HG02973 (cell line): ENCODE results near the gene SCAMP1.
"Not testable (repeated sequence)": the region's sequence is repeated elsewhere in the genome, so short reads cannot be mapped to it uniquely, and the experiment has no call there.

Experiments used
- ATAC-seq: cut with Tn5 transposase; IDR thresholded peaks from one replicate; pipeline ENCODE4 v1.9.1; 2021; ENCODE audit warnings: moderate library complexity; ENCODE audit not compliant: unreplicated experiment

SCAMP1 gene, protein sequence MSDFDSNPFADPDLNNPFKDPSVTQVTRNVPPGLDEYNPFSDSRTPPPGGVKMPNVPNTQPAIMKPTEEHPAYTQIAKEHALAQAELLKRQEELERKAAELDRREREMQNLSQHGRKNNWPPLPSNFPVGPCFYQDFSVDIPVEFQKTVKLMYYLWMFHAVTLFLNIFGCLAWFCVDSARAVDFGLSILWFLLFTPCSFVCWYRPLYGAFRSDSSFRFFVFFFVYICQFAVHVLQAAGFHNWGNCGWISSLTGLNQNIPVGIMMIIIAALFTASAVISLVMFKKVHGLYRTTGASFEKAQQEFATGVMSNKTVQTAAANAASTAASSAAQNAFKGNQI

DNA sequence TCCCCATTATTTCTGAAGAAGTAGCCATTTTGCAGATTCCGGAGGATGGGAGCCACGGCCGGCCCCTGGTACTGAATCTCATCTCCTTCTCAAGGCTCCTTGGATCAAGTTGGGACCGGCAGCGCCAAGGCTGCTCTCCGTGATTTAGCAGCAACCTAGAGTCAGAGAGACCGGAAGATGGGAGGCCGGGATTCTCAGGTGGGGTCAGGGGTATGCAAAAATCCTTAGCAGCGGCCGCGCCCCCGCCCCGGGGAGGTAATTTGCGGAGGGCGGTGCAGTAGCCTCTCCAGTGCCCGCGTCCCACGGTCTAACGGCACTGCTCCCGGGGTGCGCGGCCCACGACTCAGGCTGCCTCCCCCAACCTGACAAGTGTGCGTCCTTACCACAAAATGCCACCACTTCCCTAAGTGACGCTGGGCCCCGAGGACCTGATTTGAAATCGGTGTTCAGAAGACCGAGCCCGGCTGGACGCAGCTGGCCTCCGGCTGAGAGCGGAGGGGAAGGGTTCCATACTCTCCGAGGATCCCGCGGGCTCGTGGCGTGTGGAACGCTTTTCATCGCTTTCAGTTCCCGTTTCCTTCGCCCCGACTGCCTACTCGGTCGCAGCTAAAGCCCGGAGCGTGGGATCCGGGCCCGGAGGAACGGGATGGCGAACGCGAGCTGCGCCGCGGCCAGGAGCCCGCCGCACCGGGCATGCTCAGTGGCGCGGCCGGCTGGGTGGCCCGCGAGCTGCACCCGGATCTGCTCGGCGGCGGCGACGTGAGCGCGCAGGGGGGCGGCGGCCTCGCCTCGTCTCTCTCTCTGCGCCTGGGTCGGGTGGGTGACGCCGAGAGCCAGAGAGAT lies at the start of gene SCAMP1:
Gene SCAMP1, plus strand, starts transcription at position 787 of the 843 bp plus-strand sequence. Its CDS starts 55 bp downstream, at position 842.
- peak; percentile 77 for ATAC-seq

DNA sequence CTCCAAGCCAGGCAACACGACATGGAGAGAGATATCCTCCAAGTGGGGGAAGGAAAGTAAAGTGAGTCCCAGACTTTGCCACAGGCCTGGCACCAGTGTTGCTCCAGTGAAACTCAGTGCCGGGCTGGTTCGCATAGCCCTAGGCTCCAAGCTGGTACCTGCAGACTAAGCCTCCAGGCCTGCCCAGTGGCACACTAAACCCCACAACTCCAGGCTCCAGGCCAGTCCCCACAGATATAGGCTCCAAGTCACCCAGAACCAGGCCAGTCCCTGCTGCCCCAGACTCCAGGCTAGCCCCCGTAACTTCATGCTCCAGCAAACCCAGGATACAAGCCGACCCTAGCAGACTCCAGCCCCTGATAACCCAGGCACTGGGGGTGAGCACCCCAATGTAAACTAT lies 42.9 kb upstream of the SCAMP1 start:
- no peak for ATAC-seq

DNA sequence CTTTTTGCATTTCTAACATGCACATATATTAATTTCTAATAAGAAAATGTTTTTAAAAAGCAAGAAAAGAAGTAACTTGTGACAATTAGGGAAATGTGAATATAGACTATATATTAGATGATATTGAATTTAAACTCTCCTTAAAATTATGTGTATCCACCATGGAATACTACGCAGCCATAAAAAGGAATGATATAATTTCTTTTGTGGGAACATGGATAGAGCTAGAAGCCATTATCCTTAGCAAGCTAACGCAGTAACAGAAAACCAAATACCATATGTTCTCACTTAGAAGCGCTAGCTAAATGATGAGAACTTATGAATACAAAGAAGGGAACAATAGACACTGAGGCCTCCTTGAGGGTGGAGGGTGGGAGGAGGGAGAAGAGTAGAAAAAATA lies 42.1 kb upstream of the SCAMP1 start:
- ATAC-seq: no peak

DNA sequence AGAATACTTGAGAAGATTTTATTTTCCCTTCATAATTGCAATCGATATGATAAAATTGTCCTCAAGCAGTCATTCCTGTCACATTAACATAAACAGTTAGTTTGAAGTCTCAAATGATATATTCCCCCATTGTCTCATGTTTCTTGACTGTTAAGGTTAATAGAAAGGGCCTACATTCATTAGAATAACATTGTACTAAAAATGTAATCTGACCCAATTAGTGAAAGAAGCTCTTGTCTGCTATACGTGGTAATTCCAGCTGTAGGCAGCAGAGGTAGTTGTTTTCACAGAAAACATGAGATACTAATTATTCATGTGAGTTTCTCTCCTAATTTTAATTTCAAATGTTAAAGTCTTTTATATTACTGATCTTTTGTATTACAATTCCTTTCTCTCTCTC lies 40.0 kb upstream of the SCAMP1 start:
- ATAC-seq: no peak

DNA sequence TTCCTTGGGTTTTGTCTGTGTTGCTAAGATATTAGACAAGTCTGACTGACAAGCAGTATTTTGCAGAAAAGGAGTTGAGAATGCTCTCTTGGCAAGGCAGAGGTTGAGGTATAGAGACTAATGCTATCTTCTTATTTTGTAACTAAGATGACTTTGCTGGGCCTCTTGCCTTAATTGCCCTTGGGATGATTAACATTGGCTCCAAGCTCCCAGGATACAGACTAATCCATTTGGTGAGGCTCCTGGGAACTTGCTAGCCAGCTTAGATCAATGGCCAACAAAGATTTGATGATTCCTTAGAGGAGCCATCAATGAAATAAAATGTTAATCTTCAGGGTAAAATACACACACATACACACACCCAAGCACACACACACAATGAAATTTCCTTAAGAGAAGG lies 37.2 kb upstream of the SCAMP1 start:
- no peak for ATAC-seq

DNA sequence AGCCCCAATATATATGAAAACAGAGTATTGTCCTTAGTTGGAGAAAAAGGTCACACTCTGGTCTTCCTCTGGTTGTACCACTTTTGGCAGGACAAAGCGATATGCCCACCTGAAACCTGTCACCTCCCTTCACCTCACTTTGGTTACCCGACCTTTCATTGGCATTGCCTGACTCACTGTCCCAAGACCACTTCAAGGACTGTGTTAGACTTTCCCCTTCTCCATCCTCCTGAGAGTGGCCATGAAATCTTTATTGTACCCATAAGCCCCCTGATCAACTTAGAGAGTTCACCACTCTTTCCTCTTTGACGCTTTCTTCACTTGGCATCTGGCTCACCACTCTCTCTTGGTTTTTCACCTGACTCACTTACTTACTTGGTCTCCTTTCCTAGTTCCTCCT lies 33.5 kb upstream of the SCAMP1 start:
- no peak for ATAC-seq

DNA sequence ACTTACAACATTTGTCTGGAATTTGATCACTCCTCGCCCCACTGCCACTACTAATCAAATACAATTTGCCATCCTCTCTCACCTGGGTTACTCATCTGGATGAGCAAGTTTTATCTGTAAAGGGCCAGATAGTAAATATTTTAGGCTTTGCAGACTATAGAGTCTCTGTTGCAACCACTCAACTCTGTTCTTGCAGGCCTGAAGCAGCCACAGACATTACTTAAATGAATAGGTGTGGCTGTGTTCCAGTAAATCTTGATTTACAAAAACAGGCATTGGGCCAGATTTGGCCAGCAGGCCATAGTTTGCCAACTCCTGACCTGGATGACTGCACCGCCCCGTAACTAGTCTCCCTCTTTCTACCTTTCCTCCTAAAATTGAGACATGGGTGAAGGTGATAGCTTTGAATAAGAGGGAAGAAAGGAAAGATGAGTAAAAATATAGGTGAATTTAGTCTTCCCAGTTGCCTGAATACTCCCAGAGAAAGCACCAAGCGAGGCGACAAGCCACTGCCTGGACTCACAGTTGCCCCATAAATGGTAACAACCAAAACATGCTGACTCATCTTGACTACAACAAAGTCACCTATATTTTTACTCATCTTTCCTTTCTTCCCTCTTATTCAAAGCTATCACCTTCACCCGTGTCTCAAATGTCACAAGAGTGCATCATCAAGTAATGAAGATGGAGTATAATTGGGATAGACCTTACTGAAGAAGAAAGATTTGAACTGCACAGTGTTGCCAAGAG lies 32.5 kb upstream of the SCAMP1 start:
- no peak for ATAC-seq

DNA sequence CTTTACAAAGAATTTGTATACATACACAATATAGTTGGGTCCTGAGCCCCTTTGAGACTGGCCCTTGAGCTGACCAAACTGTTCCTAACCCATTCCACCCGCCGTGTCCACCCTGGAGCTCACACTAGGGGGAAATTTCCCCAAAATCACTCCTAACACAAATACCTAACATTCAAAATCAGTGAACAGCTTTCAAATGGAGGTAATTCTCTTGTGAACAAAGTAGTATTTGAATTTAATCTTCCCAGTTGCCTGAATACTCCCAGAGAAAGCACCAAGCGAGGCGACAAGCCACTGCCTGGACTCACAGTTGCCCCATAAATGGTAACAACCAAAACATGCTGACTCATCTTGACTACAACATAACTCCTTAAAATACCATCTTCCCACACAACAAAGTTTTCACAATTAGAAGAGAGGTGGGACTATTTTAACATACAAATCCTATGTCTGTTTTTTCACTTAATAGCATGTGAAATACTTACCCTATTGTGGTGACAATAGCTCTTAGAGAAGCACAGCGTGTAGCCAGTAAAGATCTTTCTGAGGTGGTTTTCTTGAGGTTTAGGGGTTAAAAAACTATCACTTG lies 31.7 kb upstream of the SCAMP1 start:
- ATAC-seq: no peak

DNA sequence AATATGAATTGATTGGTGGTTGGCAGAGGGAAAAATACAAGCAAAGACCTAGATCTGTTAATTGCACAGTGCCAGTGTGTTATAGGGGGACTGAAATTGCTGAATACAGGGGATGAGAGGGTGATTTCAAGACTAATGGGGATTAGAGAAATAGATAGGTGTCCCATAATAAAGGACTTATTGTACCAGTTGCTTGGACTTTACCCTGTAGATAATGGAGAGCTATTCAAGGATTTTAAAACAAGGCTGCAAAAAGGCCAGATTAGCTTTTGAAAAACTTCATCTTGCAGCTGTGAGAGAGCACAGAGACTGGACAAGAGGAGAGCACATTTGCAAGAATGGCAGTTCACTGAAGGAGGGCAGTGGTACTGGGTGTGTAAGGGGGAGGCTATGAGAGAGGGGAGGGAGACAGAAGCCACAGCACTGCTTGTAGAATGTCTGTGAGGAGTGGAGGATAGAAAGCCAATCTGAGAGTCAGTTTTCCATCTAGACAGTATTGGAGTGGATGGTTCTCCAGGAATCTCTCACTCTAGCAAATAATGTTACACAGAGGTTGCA lies 28.8 kb upstream of the SCAMP1 start:
- ATAC-seq: no peak

DNA sequence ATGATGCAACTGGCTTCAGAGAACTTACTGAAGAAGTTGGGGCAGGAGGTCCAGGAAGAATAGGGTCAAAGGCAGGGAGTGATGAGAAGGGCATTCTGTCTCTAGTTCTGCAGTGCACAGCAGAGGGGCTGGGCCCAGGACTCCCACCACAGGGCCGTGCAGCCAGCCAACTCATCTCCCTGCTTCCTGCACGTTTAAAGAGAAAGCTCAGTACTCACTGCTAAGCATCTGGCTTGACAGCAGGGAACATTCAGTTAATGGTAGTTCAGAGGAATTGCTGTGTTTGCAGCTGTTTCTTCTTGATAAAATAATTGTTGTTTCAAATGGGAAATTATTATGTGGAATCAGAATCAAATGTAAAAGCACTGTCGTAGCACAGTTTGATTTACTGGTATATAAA lies 25.6 kb upstream of the SCAMP1 start:
- no peak for ATAC-seq

DNA sequence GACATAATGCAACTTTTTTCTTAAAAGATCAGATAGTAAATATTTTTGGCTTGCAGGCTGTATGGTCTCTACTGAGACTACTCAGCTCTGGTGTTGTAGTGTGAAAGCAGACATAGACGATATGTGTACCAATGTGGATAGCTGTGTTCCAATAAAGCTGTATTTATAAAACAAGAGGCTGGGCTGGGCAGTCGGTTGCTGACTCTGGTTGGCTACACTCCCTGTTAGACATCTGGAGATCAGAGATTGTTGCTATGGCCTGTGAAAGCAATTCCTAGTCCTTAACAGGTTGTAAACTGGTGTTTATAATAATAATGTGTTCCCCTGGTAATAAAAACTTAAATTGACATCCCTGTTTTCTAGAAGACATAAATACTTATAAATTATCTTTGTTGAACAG lies 24.4 kb upstream of the SCAMP1 start:
- ATAC-seq: no peak

DNA sequence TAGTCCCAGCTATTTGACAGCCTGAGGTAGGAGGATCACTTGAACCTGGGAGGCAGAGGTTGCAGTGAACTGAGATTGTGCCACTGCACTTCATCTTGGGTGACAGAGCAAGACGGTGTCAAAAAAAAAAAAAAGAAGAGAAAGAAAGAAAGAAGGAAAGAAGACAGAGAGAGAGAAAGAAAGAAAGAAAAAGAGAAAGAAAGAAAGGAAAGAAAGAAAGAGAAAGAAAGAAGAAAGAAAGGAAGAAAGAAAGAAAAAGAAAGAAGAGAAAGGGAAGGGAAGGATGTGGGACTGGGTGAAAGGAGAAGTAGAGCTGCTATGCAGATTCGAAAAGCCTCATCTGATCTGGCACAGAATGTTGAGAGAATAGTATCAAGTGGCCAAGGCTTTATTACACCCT lies 23.7 kb upstream of the SCAMP1 start:
- ATAC-seq: no peak

DNA sequence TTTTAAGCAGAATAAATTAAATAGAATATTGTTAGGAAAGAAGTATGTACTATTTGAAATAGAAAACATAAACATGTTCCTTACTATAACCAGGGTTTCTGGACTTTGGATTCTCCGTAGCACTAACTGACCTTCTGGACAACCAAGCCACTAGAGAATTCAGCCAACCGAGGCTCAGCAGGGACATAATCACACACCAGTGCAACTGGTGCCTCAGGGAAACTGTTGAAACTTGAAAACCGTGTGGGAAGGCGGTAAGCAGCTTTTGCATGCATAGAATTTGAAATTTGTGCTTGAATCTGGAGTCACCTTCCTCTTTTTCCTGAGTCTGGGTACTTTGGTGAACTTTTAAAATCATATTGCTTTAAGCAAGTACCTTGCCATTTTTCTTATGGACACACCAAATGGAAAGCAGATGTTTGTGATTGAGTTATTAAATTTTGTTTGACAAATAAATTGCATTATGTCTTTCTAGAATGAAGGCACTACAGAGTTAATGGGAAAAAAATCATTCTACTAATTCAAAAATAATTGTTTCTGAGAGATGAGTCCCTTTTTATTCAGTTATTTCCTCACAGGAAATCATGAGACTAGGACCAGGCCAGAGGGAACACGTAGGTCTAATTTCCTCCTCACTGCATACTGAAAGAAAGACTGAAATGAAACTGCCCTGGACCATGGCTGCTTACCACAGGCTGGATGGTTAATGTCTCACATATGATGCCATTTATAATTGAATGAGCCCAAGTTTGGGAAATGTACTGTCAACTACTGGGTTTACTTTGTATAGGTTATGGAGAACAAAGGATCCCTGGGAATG lies 20.6 kb upstream of the SCAMP1 start:
- no peak for ATAC-seq

DNA sequence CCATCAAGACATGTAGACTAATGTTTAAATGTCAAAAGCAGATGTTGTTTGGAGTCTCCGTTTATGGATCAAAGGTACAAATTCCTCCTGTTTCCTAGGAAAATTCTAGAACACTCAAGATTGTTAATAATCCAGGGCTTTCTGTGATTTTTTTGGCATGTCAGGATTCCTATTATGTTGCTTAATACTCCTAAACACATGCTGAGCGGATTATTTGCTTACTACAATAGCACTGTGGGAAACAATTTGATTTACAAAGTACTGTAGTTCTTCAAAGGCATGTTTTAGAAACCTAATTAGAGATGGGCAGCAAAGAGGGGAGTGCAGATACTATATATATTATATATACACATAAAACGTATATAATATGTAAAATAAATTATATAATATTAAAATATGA lies 19.0 kb upstream of the SCAMP1 start:
- ATAC-seq: no peak

DNA sequence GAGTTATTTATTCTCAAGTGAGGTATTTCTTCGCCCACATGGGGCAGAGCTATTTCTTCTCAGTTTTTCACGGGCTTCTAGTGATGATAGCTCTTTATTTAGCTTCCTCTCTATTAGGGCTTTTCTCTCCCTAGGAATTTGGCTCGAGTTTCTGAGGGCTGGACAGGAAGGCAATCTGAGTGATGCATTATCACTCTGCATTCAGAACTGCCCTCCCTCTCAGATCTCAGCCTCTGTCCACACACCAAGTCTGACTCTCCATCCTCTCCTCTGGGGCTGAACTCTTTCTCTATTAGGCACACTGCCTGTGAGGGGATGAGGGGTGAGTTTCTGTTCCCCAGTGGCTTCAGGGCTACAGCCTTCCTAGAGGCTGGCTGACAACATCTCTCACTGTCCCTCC lies 14.9 kb upstream of the SCAMP1 start:
- ATAC-seq: no peak

DNA sequence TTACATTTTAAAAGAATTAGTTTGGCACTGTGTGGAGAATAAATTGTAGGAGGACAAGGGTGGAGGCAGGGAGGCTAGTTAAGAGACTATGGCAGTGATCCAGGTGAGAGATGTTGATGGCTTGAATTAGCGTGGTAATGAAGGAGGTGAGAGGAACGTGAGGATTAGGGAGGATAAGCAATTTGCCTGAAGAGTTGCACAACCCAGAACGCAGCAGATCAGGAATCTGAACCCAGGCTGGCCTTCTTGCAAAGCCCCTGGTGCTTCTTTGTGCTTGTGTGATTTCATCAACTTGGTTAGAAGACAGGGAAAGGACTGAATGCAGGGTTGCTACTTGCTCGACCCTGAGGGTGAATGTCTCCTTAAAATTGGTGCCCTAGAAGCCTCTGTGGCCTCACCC lies 6.9 kb upstream of the SCAMP1 start:
- no peak for ATAC-seq

DNA sequence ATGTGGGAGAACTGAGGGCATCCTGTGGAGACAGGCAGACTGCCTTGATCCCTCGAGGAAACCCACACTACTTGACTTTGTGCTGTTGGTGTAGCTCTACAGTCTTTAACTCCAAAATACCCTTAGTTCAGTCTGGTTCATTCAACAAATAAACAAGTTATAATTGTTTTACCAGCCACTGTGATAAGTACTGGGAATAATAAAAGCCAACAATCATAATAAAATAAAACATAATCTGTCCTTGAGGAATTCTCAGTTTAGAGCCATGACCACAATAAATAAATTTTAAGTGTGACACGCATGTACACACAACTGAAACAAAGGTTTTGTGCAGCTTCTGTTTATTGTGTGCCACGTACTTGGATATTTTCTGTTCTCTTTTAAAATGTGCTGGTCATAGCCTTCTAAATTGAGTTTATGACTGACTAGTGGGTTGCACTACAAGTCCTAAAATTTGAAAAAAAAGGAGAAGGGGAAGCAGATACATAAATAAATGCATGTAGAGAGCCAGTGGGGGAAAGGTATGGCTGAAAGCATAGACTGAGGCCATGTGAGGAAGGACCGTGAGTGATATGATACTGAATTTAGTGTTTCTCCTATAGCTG lies 6.2 kb upstream of the SCAMP1 start:
- no peak for ATAC-seq

DNA sequence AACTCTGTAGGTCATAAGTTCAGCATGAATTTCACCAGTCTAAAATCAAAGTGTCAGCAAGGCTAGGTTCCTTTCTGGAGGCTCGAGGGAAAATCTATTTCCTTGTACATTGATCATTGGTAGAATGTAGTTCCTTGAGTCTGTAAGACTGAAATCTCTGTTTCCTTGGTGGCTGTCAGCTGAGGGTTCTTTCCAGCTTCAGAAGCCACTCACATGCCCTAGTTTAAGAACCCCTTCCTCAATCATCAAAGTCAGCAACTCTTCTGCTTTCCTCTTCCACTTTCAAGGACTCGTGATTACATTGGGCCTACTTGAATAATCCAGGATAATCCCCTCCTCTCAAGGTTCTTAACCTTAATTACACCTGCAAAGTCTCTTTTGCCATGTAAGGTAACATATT lies 4.9 kb upstream of the SCAMP1 start:
- ATAC-seq: no peak

DNA sequence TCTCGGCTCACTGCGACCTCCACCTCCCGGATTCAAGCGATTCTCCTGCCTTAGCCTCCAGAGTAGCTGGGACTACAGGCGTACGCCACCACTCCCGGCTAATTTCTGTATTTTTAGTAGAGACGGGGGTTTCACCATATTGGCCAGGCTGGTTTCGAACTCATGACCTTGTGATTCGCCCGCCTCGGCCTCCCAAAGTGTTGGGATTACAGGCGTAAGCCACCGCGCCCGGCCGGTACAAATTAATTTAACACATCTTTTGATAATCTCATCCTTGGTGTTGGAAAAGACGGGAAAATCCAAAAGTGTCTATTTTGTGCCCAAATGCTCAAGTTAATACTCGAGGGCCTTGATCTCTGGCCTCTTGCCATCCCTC lies 974 bp upstream of the SCAMP1 start:
- not testable (repeated sequence) for ATAC-seq

DNA sequence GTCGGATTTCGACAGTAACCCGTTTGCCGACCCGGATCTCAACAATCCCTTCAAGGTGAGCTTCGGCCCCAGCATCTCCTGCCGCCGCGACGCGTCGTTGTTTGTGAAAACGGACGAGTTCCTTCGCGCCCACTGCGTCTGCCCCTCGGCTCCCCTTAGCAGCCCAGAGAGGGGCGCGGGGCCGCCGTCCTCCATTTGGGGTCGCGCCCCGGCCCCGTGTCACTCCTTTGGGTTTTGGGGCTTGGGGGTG lies 182 bp downstream of the SCAMP1 start:
- ATAC-seq: no peak
